22Rv1 (cell line): ENCODE results near the gene GPC1.

Experiments used
- ZFX ChIP-seq: fragments of 450-650 bp; IDR thresholded peaks from 2 replicates; pipeline ENCODE4 v1.6.1; 2017; ENCODE audit warnings: antibody characterized with exemption, borderline replicate concordance
- TF ChIP-seq, protein P1 (sequence below): fragments of 450-650 bp; IDR thresholded peaks from 2 replicates; pipeline ENCODE4 v1.5.1; 2017; ENCODE audit warnings: mild to moderate bottlenecking

GRCh38 chr2:240469740-240470139, 34.3 kb downstream of the GPC1 start:
- TF ChIP-seq, protein P1, sequence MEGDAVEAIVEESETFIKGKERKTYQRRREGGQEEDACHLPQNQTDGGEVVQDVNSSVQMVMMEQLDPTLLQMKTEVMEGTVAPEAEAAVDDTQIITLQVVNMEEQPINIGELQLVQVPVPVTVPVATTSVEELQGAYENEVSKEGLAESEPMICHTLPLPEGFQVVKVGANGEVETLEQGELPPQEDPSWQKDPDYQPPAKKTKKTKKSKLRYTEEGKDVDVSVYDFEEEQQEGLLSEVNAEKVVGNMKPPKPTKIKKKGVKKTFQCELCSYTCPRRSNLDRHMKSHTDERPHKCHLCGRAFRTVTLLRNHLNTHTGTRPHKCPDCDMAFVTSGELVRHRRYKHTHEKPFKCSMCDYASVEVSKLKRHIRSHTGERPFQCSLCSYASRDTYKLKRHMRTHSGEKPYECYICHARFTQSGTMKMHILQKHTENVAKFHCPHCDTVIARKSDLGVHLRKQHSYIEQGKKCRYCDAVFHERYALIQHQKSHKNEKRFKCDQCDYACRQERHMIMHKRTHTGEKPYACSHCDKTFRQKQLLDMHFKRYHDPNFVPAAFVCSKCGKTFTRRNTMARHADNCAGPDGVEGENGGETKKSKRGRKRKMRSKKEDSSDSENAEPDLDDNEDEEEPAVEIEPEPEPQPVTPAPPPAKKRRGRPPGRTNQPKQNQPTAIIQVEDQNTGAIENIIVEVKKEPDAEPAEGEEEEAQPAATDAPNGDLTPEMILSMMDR = no peak
- TF ChIP-seq ZFX = no peak
